Testis (tissue), 2 donors: ENCODE data around the gene ITGAE.

Source experiments
- CTCF ChIP-seq, 3 experiments: fragments of 450-650 bp in 2 of 3; fragments of 200-600 bp in 1 of 3; sonication (generic) in 1 of 3; IDR thresholded peaks; one replicate each; pipeline ENCODE4 v1.5.1; 2016 to 2019; ENCODE audit warnings: antibody characterized with exemption in 3 of 3, mild to moderate bottlenecking in 2 of 3, moderate library complexity in 1 of 3
- POLR2A ChIP-seq: fragments of 450-650 bp; IDR thresholded peaks from one replicate; pipeline ENCODE4 v1.6.1; 2017; ENCODE audit warnings: antibody characterized with exemption, mild to moderate bottlenecking, moderate library complexity

- TF ChIP-seq CTCF (IDR thresholded peaks at IDR 0.05) (no peak), POLR2A (no peak)
Measured at GRCh38 chr17:3729881-3730280, 71.1 kb downstream of the ITGAE start.
